ENCODE measurements around the gene CBFB.

DNA sequence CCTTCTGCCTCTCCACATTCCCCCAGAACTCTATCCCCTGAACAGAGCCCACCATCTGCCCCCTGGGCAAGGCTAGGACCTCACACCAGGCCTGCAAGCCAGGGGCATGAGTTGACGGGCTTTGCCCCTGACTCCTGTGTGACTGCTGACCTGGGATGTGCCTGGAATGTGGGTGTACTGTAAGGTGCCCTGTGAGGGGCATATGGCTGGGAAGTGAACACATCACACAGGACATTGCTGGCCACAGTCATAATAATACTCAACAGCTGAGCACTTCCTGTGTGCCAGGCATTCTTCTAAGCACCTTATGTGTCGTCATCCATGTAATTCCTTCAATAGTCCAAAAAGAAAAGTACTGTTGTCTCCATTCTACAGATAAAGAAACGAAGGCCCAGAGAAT lies 27.2 kb upstream of the CBFB start:
- TF ChIP-seq, protein P1, sequence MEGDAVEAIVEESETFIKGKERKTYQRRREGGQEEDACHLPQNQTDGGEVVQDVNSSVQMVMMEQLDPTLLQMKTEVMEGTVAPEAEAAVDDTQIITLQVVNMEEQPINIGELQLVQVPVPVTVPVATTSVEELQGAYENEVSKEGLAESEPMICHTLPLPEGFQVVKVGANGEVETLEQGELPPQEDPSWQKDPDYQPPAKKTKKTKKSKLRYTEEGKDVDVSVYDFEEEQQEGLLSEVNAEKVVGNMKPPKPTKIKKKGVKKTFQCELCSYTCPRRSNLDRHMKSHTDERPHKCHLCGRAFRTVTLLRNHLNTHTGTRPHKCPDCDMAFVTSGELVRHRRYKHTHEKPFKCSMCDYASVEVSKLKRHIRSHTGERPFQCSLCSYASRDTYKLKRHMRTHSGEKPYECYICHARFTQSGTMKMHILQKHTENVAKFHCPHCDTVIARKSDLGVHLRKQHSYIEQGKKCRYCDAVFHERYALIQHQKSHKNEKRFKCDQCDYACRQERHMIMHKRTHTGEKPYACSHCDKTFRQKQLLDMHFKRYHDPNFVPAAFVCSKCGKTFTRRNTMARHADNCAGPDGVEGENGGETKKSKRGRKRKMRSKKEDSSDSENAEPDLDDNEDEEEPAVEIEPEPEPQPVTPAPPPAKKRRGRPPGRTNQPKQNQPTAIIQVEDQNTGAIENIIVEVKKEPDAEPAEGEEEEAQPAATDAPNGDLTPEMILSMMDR (IDR thresholded peaks at IDR 0.05): no peak
- no peak for TF ChIP-seq POLR2A (IDR thresholded peaks at IDR 0.05)

All from right lobe of liver (tissue), 4 donors.